HepG2 (cell line): ENCODE measurements around the gene SBNO2. TPM values are rescaled to one million over a fixed set of nuclear protein-coding genes. Genes with fewer than 3 reads are reported as not detected.

Source experiments
- FOXM1 ChIP-seq: sonication (generic); formaldehyde crosslinking; IDR thresholded peaks from 2 replicates; pipeline ENCODE4 v1.5.0; 2020; ENCODE audit warnings: missing genetic modification reagents
- JUND ChIP-seq: sonication (generic); formaldehyde crosslinking; IDR thresholded peaks from 2 replicates; pipeline ENCODE4 v1.8.0; 2022; ENCODE audit warnings: mild to moderate bottlenecking, missing genetic modification reagents
- KDM3A ChIP-seq: IDR thresholded peaks from 2 replicates; pipeline ENCODE4 v1.6.1; 2018; ENCODE audit warnings: low read depth, missing compliant biosample characterization
- NAIF1 ChIP-seq: sonication (generic); formaldehyde crosslinking; IDR thresholded peaks from 2 replicates; pipeline ENCODE4 v1.5.0; 2020; ENCODE audit warnings: mild to moderate bottlenecking, missing genetic modification reagents, borderline replicate concordance
- RAD51 ChIP-seq: fragments of 450-650 bp; IDR thresholded peaks from 2 replicates; pipeline ENCODE4 v1.6.1; 2016; ENCODE audit warnings: borderline replicate concordance
- SETDB1 ChIP-seq: sonication (generic); formaldehyde crosslinking; IDR thresholded peaks from 2 replicates; pipeline ENCODE4 v1.5.1; 2020; ENCODE audit warnings: missing genetic modification reagents, mild to moderate bottlenecking, borderline replicate concordance
- SMAD3 ChIP-seq: sonication (generic); formaldehyde crosslinking; IDR thresholded peaks from 2 replicates; pipeline ENCODE4 v1.4.0; 2020; ENCODE audit warnings: missing genetic modification reagents
- TAF1 ChIP-seq: sonication (generic); formaldehyde crosslinking; IDR thresholded peaks from 2 replicates; pipeline ENCODE4 v1.4.0; 2020; ENCODE audit warnings: missing genetic modification reagents
- XRCC5 ChIP-seq: fragments of 200-400 bp; formaldehyde crosslinking; optimal IDR thresholded peaks from 2 replicates; pipeline ENCODE3; 2017; ENCODE audit warnings: mild to moderate bottlenecking, low read length
- ZFP41 ChIP-seq: sonication (generic); formaldehyde crosslinking; IDR thresholded peaks from 2 replicates; pipeline ENCODE4 v1.4.0; 2020; ENCODE audit warnings: mild to moderate bottlenecking, missing genetic modification reagents, borderline replicate concordance
- ZNF441 ChIP-seq: sonication (generic); formaldehyde crosslinking; IDR thresholded peaks from 2 replicates; pipeline ENCODE4 v1.7.0; 2021; ENCODE audit warnings: missing genetic modification reagents, borderline replicate concordance
- ZNF543 ChIP-seq: sonication (generic); formaldehyde crosslinking; IDR thresholded peaks from 2 replicates; pipeline ENCODE4 v1.4.0; 2020; ENCODE audit warnings: mild to moderate bottlenecking, missing genetic modification reagents
- ZNF768 ChIP-seq: sonication (generic); formaldehyde crosslinking; IDR thresholded peaks from 2 replicates; pipeline ENCODE4 v1.4.0; 2020; ENCODE audit warnings: missing genetic modification reagents
- ZNF782 ChIP-seq: sonication (generic); formaldehyde crosslinking; IDR thresholded peaks from 2 replicates; pipeline ENCODE4 v1.4.0; 2020; ENCODE audit warnings: missing genetic modification reagents, mild to moderate bottlenecking, borderline replicate concordance
- polyA plus RNA-seq, 8 experiments: library from polyadenylated mRNA; depleted of rRNA in 3 of 8; stranded (reverse) in 7 of 8; unstranded in 1 of 8; fragments of >200 nt; fragmentation: Illumina TruSeq in 4 of 8; extraction: Trizol in 4 of 8; gene quantifications; 2 replicates each; pipeline versions ENCODE4 v1.2.1 to v1.2.3, GENCODE V29; 2011 to 2016; ENCODE audit warnings: low read depth in 4 of 8, missing spikeins in 1 of 8, mixed read lengths in 1 of 8; ENCODE audit not compliant: insufficient read depth in 1 of 8
- total RNA-seq, 5 experiments: library from RNA; depleted of rRNA; stranded (reverse); fragments of >200 nt; fragmentation: Illumina TruSeq; extraction: Trizol; gene quantifications; 2 replicates each; pipeline ENCODE4 v1.2.3, GENCODE V29; 2016; ENCODE audit warnings: low read depth in 1 of 5
- TF ChIP-seq, protein P1 (sequence below), 2 experiments: IDR thresholded peaks; 2 replicates each; pipeline ENCODE4 v1.6.1; 2011 to 2012; ENCODE audit warnings: low read length in 2 of 2, borderline replicate concordance in 1 of 2, low read depth in 1 of 2, mild to moderate bottlenecking in 1 of 2, moderate library complexity in 1 of 2
- TF ChIP-seq, protein P2 (sequence below): sonication (generic); formaldehyde crosslinking; IDR thresholded peaks from 2 replicates; pipeline ENCODE4 v1.8.0; 2022; ENCODE audit warnings: missing genetic modification reagents, mild to moderate bottlenecking, inconsistent platforms, borderline replicate concordance
- TF ChIP-seq, protein P3 (sequence below): sonication (generic); formaldehyde crosslinking; IDR thresholded peaks from 2 replicates; pipeline ENCODE4 v1.4.0; 2020; ENCODE audit warnings: missing genetic modification reagents
- TF ChIP-seq, protein P4 (sequence below), 2 experiments: sonication (generic) in 1 of 2; formaldehyde crosslinking in 1 of 2; IDR thresholded peaks; 2 replicates each; pipeline versions ENCODE4 v1.4.0 to v1.6.1; 2018 to 2020; ENCODE audit warnings: missing genetic modification reagents in 2 of 2, borderline replicate concordance in 1 of 2, low read depth in 1 of 2, mild to moderate bottlenecking in 1 of 2, missing biosample characterization in 1 of 2
- TF ChIP-seq, protein P5 (sequence below): sonication (generic); formaldehyde crosslinking; IDR thresholded peaks from 2 replicates; pipeline ENCODE4 v1.4.0; 2020; ENCODE audit warnings: mild to moderate bottlenecking, missing genetic modification reagents

The SBNO2 gene
- total and polyA plus RNA-seq, 2 of the 13 experiments (the other 11 are each of a cell fraction or from before 2014, with no cell fraction given) = 8.6 to 10.4 TPM

DNA sequence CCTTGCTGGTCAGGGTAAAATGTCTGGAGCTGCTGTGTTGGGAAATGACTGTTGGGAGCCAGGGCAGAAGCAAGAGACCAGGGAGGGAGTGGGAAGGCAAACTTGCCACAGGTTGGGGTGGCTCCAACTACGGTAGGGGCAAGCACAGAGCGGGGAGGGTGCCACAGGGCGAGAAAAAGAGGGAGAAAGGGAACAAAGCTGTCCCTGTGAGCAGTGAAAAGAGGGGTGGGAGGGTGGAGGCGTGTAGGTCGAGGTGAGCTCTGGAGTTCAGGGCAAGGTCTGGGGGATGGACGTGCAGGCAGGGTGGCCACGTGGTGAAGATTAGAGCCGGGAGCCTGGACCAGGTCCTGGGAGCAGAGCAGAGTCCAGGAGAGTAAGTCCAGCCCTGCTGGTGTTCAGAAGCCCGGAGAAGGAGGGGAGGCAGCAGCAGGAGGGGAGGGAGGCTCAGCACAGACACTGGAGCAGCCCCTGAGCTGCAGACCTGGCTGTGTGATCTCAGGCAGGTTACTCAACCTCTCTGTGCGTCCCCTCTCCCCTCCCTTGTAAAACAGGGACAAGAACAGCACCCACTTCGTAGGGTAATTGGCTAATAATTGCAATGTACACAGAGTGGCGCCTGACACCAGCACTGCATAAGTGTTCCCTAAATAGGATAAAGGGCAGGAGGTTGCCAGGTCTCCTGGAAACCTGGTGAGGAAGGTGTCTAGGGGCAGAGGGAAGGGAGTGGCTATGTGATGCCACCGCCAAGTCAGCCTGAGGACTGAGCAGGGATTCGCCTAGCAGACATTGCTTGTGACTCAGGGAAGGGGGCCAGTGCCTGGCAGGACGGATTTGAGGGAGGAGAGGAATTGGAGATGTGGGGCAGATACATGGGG is 75.7 kb downstream of the SBNO2 start (continued):
- TF ChIP-seq, protein P1, sequence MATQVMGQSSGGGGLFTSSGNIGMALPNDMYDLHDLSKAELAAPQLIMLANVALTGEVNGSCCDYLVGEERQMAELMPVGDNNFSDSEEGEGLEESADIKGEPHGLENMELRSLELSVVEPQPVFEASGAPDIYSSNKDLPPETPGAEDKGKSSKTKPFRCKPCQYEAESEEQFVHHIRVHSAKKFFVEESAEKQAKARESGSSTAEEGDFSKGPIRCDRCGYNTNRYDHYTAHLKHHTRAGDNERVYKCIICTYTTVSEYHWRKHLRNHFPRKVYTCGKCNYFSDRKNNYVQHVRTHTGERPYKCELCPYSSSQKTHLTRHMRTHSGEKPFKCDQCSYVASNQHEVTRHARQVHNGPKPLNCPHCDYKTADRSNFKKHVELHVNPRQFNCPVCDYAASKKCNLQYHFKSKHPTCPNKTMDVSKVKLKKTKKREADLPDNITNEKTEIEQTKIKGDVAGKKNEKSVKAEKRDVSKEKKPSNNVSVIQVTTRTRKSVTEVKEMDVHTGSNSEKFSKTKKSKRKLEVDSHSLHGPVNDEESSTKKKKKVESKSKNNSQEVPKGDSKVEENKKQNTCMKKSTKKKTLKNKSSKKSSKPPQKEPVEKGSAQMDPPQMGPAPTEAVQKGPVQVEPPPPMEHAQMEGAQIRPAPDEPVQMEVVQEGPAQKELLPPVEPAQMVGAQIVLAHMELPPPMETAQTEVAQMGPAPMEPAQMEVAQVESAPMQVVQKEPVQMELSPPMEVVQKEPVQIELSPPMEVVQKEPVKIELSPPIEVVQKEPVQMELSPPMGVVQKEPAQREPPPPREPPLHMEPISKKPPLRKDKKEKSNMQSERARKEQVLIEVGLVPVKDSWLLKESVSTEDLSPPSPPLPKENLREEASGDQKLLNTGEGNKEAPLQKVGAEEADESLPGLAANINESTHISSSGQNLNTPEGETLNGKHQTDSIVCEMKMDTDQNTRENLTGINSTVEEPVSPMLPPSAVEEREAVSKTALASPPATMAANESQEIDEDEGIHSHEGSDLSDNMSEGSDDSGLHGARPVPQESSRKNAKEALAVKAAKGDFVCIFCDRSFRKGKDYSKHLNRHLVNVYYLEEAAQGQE (IDR thresholded peaks at IDR 0.05; ENCODE audit: borderline replicate concordance in 1 of 2, low read depth in 1 of 2, low read length in 2 of 2) = peak in 1 of 2 experiments; percentile 34; a peak in 1 of 4 replicates
- TF ChIP-seq NAIF1 (CRISPR knock-in tag) = peak; percentile 65; the same call in 1 of the 2 replicates
- peak; percentile 13; the same call in 1 of the 2 replicates for TF ChIP-seq TAF1 (CRISPR knock-in tag)
- TF ChIP-seq, protein P2, sequence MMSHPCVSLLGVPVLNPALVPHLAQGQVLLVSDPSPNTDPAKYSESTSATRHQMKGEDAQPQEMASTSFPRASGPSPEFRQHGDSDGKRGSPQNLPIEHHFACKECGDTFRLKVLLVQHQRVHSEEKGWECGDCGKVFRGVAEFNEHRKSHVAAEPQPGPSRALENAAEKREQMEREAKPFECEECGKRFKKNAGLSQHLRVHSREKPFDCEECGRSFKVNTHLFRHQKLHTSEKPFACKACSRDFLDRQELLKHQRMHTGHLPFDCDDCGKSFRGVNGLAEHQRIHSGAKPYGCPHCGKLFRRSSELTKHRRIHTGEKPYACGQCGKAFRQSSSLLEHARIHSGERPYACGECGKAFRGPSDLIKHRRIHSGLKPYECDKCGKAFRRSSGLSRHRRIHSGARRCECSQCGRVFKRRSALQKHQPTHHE (CRISPR knock-in tag) = peak; percentile 24; the same call in 1 of the 2 replicates
- TF ChIP-seq JUND (CRISPR knock-in tag) = no peak
- no peak for TF ChIP-seq SMAD3 (CRISPR knock-in tag)
- TF ChIP-seq ZNF543 = peak; percentile 87; the same call in 1 of the 2 replicates
- TF ChIP-seq, protein P3, sequence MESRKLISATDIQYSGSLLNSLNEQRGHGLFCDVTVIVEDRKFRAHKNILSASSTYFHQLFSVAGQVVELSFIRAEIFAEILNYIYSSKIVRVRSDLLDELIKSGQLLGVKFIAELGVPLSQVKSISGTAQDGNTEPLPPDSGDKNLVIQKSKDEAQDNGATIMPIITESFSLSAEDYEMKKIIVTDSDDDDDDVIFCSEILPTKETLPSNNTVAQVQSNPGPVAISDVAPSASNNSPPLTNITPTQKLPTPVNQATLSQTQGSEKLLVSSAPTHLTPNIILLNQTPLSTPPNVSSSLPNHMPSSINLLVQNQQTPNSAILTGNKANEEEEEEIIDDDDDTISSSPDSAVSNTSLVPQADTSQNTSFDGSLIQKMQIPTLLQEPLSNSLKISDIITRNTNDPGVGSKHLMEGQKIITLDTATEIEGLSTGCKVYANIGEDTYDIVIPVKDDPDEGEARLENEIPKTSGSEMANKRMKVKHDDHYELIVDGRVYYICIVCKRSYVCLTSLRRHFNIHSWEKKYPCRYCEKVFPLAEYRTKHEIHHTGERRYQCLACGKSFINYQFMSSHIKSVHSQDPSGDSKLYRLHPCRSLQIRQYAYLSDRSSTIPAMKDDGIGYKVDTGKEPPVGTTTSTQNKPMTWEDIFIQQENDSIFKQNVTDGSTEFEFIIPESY = no peak
- no peak for TF ChIP-seq SETDB1 (CRISPR knock-in tag)
- no peak for TF ChIP-seq FOXM1 (CRISPR knock-in tag)
- TF ChIP-seq, protein P4, sequence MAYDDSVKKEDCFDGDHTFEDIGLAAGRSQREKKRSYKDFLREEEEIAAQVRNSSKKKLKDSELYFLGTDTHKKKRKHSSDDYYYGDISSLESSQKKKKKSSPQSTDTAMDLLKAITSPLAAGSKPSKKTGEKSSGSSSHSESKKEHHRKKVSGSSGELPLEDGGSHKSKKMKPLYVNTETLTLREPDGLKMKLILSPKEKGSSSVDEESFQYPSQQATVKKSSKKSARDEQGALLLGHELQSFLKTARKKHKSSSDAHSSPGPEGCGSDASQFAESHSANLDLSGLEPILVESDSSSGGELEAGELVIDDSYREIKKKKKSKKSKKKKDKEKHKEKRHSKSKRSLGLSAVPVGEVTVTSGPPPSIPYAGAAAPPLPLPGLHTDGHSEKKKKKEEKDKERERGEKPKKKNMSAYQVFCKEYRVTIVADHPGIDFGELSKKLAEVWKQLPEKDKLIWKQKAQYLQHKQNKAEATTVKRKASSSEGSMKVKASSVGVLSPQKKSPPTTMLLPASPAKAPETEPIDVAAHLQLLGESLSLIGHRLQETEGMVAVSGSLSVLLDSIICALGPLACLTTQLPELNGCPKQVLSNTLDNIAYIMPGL (CRISPR knock-in tag; IDR thresholded peaks at IDR 0.05; ENCODE audit: borderline replicate concordance in 1 of 2, low read depth in 1 of 2) = no peak; a peak in 1 of 4 replicates
- peak; percentile 55 for TF ChIP-seq XRCC5
- 0 out of 2 replicates have a peak, but pooled peaks have one; percentile 70 for TF ChIP-seq ZNF782
- no peak for TF ChIP-seq KDM3A (CRISPR knock-in tag)
- peak; percentile 73; the same call in 1 of the 2 replicates for TF ChIP-seq ZNF441 (CRISPR knock-in tag)
- peak; percentile 69 for TF ChIP-seq RAD51
- TF ChIP-seq ZFP41 (CRISPR knock-in tag) = no peak
- TF ChIP-seq ZNF768 (CRISPR knock-in tag) = peak; percentile 100
- TF ChIP-seq, protein P5, sequence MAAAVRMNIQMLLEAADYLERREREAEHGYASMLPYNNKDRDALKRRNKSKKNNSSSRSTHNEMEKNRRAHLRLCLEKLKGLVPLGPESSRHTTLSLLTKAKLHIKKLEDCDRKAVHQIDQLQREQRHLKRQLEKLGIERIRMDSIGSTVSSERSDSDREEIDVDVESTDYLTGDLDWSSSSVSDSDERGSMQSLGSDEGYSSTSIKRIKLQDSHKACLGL (CRISPR knock-in tag) = no peak
